Measurements from ENCODE around the gene GPR63. TPM values are rescaled to one million over a fixed set of nuclear protein-coding genes. Genes with fewer than 3 reads are reported as not detected.

The GPR63 gene
- total RNA-seq, 1 experiment from 2014 or later, result 5.9 TPM

- Histone ChIP-seq H2AK5ac (ENCODE audit: insufficient read length, low read length) (no peak overlapping the region), H2BK120ac (ENCODE audit: low read depth, low read length, poor library complexity, severe bottlenecking) (no peak overlapping the region), H3K18ac (ENCODE audit: insufficient read length, low read depth, low read length) (no peak overlapping the region), H2BK5ac (ENCODE audit: insufficient read length, low read length) (no peak overlapping the region), H4K5ac (ENCODE audit: insufficient read length, low read depth, low read length) (no peak overlapping the region), H2AFZ (ENCODE audit: low read length) (no peak overlapping the region), H3K9ac (ENCODE audit: extremely low read depth, insufficient read length, low read length) (no peak overlapping the region), H4K20me1 (ENCODE audit: control insufficient read depth, insufficient read depth, insufficient read length) (no peaks in the 10 kb centered on the region), H3K79me1 (ENCODE audit: insufficient read depth, low read depth, low read length, poor library complexity, severe bottlenecking) (no peaks in the 10 kb centered on the region), H4K91ac (ENCODE audit: insufficient read length, low read depth, low read length) (no peak overlapping the region), H3K79me2 (ENCODE audit: insufficient read depth, low read length) (no peaks in the 10 kb centered on the region), H3K23me2 (ENCODE audit: insufficient read length, low read depth, low read length, poor library complexity, severe bottlenecking) (no peaks in the 10 kb centered on the region), H2BK15ac (ENCODE audit: low read depth, low read length) (no peak overlapping the region), H3K4ac (ENCODE audit: low read depth, low read length) (no peak overlapping the region), H3K27me3 (ENCODE audit: insufficient read depth, low read length) (no peaks in the 10 kb centered on the region), H3K56ac (ENCODE audit: insufficient read length, low read depth, low read length) (no peak overlapping the region), H3K4me2 (ENCODE audit: insufficient read depth, insufficient read length, low read length) (no peak overlapping the region), H2BK12ac (ENCODE audit: insufficient read length, low read depth, low read length) (no peak overlapping the region), H3T11ph (ENCODE audit: low read length) (no peak overlapping the region), H3K23ac (ENCODE audit: insufficient read length, low read depth, low read length) (no peak overlapping the region), H3K27ac (ENCODE audit: insufficient read length, low read depth, low read length) (no peak overlapping the region), H4K8ac (replicated peaks; ENCODE audit: insufficient read length, low read depth, low read length) (no peak overlapping the region), H3K14ac (ENCODE audit: insufficient read depth, low read length) (no peak overlapping the region; the same call in 1 of the 2 replicates), H3K4me1 (ENCODE audit: insufficient read depth, low read length) (no peaks in the 10 kb centered on the region; the same call in 1 of the 2 replicates), H3K9me3 (ENCODE audit: control insufficient read depth, low read depth, low read length) (no peaks in the 10 kb centered on the region), H2BK20ac (ENCODE audit: low read depth, low read length, poor library complexity, severe bottlenecking) (no peak overlapping the region)
- WGBS (ENCODE audit: extremely low coverage, insufficient read length, low lambda C conversion rate), result no CpG with 5 or more reads among the region's 4 CpGs
- peaks cover 0 to 5% (median 4%) of the 10 kb centered on the region in 3 experiments; a peak in 4 of 7 replicates for H3K36me3 Mint-ChIP-seq (ENCODE audit: insufficient read depth in 1 of 3, low read depth in 3 of 3)
- no peak for DNase-seq
- 0 out of 7 replicates have a peak overlapping the region, but pooled peaks of 1 of the 3 experiments have one; percentile 12 for H3K27ac Mint-ChIP-seq
- H3K4me3 Mint-ChIP-seq, result no peak overlapping the region
- peaks cover 13 to 20% of the 10 kb centered on the region in 2 experiments for H3K4me1 Mint-ChIP-seq
- no peaks in the 10 kb centered on the region for H3K27me3 Mint-ChIP-seq (ENCODE audit: low read depth)
- peaks cover 0 to 2% of the 10 kb centered on the region in 2 experiments; a peak in 1 of 5 replicates for H3K9me3 Mint-ChIP-seq
- no peak for TF ChIP-seq CTCF (conservative IDR thresholded peaks at IDR 0.05)
Measured at GRCh38 chr6:96792561-96793190, 44.6 kb downstream of the GPR63 start.
